Measurements from ENCODE around the gene STARD3. TPM values are rescaled to one million over a fixed set of nuclear protein-coding genes. Genes with fewer than 3 reads are reported as not detected.

Gene STARD3
- total and polyA plus RNA-seq, 2 of the 13 experiments (the other 11 are each of a cell fraction or from before 2014, with no cell fraction given): 34.6 to 100 TPM

- TF ChIP-seq HNF1A (IDR thresholded peaks at IDR 0.05; ENCODE audit: low read depth) (no peak), HNF1A (CRISPR knock-in tag; IDR thresholded peaks at IDR 0.05; ENCODE audit: borderline replicate concordance) (no peak)
- TF ChIP-seq, protein P1, sequence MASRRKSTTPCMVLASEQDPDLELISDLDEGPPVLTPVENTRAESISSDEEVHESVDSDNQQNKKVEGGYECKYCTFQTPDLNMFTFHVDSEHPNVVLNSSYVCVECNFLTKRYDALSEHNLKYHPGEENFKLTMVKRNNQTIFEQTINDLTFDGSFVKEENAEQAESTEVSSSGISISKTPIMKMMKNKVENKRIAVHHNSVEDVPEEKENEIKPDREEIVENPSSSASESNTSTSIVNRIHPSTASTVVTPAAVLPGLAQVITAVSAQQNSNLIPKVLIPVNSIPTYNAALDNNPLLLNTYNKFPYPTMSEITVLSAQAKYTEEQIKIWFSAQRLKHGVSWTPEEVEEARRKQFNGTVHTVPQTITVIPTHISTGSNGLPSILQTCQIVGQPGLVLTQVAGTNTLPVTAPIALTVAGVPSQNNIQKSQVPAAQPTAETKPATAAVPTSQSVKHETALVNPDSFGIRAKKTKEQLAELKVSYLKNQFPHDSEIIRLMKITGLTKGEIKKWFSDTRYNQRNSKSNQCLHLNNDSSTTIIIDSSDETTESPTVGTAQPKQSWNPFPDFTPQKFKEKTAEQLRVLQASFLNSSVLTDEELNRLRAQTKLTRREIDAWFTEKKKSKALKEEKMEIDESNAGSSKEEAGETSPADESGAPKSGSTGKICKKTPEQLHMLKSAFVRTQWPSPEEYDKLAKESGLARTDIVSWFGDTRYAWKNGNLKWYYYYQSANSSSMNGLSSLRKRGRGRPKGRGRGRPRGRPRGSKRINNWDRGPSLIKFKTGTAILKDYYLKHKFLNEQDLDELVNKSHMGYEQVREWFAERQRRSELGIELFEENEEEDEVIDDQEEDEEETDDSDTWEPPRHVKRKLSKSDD (CRISPR knock-in tag; IDR thresholded peaks at IDR 0.05; ENCODE audit: low read depth): no peak
These were observed 21.4 kb downstream of the STARD3 start (continued) for GRCh38 chr17:39658346-39658745.

DNA sequence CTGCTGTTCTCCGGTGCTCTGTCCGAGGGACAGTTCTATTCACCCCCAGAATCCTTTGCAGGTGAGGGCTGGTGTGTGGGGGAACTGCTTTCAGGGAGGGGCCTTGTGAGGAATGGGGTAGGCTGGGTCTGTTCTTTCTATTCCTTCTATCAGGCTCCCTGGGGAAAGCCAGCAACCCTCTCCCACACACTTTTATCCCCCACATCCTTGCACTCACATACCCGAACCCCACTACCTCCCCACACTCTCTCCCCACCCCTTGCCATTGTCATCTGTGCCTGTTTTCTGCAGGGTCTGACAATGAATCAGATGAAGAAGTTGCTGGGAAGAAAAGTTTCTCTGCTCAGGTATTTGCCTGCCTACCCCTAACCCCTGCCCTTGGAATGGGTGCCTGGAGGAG, 21.8 kb downstream of the STARD3 start:
- CTCF ChIA-PET (ENCODE audit: low intra/inter-chr PET ratio, low total read pairs): no interaction called here
- ATAC-seq: no peak
- BruUV-seq (replicated peaks): no TSS peak
- DNase-seq (ENCODE audit: low spot score): no peak
- no peaks in the 10 kb centered on the region for H3K9me3 ChIP-seq (ENCODE audit: low read length)
- POLR2A ChIA-PET: no interaction called here
- in situ Hi-C loops (cut with HindIII; ENCODE audit: extremely low pct_ligation_motif_present, low pct_unique_long_range_greater_than_20kb): no loop called here
- no peak for TF ChIP-seq ZMAT3 (CRISPR knock-in tag; conservative IDR thresholded peaks at IDR 0.05)
- TF ChIP-seq ZNF703 (CRISPR knock-in tag; IDR thresholded peaks at IDR 0.05; ENCODE audit: borderline replicate concordance): no peak
- H3K36me3 ChIP-seq (replicated peaks in 1 of 2; ENCODE audit: control insufficient read depth in 1 of 2, insufficient read depth in 2 of 2, low read length in 2 of 2): peaks cover 27 to 33% of the 10 kb centered on the region in 2 experiments; a peak in 4 of 5 replicates
- H3K79me2 ChIP-seq (ENCODE audit: insufficient read depth, low read length): no peaks in the 10 kb centered on the region
- intact Hi-C loops (cut with micrococcal nuclease; ENCODE audit: unreplicated experiment): no loop called here
- no peak overlapping the region for H3K4me3 ChIP-seq (replicated peaks in 1 of 3; ENCODE audit: insufficient read depth in 1 of 3, low read depth in 2 of 3, low read length in 3 of 3)
- no peak overlapping the region for H3K4me2 ChIP-seq (ENCODE audit: low read depth, low read length)
- 85% methylated on average over 3 of the region's 3 CpGs for WGBS (ENCODE audit: low lambda C conversion rate)
- H3K4me1 ChIP-seq (ENCODE audit: insufficient read depth, low read length): peaks cover 16% of the 10 kb centered on the region
- H2AFZ ChIP-seq (ENCODE audit: low read length): no peak overlapping the region
- H3K27me3 ChIP-seq (ENCODE audit: control insufficient read depth in 1 of 2, insufficient read depth in 2 of 2, low read length in 2 of 2): no peaks in the 10 kb centered on the region
- H3K9ac ChIP-seq (ENCODE audit: insufficient read depth, low read depth, low read length): no peak overlapping the region
- no peak overlapping the region for H3K27ac ChIP-seq (ENCODE audit: extremely low read length, insufficient read depth, low read length)
- no peak for FAIRE-seq
- no peaks in the 10 kb centered on the region; the same call in 1 of the 2 replicates for H4K20me1 ChIP-seq (ENCODE audit: insufficient read depth, low read length)

Measured in HepG2 (cell line).